T-helper 1 cell (primary cell): ENCODE data around the gene TENT4A.
A peak's percentile ranks its signal among the peaks of the same experiment; 100 is the strongest.

ENCODE experiments used
- DNase-seq, 5 donors: peaks; one replicate each; pipeline ENCODE4 v3.0.0-alpha.2; 2012 to 2020

Gene TENT4A

DNA sequence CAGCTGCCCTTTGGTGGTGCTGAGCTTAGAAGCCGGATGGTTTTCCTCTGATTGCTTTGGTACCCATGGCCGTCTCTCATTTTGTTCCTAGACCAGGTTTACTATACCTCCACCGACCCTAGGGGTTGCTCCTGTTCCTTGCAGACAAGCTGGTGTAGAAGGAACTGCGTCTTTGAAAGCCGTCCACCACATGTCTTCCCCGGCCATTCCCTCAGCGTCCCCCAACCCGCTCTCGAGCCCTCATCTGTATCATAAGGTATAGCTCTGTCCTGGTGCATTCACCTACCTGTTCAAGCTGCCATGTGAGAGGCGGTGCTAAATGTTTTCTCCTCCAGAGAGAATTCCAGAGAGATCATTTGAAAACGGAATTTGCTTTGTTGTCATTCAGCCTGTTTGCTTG lies 39.5 kb downstream of the TENT4A start:
- no peak for DNase-seq

DNA sequence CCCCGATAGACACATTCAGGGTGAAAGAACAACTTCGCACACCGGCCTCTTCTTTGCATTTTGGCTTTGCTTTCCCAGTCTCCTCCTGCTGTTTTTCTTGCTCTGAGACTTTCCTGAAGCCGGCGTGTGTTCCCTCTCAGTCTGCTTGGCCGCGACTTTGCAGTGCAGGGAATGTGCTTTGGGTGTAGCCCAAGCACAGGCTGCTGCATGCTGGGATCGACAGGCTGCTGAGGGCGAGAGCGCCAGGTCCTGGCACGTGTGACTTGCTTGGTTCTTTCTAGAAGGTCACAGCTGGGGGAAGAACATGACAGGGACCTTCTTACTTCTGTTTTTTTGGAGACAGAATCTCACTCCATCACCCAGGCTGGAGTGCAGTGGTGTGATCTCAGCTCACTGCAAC lies 40.6 kb downstream of the TENT4A start:
- no peak for DNase-seq

DNA sequence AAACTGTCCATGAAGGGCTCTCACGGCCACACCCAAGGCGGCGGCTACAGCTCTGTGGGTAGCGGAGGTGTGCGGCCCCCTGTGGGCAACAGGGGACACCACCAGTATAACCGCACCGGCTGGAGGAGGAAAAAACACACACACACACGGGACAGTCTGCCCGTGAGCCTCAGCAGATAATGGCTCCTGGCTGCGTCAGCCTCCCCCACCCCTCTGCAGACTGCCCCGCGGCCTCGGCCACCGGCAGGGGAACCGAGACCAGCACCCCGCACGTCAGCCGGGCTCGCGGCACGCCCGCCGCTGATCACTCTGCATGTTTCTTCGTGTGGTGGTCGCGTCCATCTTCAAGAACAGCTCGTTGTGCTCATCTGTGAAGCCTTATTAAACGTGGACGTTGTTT lies 41.5 kb downstream of the TENT4A start:
- no peak for DNase-seq

DNA sequence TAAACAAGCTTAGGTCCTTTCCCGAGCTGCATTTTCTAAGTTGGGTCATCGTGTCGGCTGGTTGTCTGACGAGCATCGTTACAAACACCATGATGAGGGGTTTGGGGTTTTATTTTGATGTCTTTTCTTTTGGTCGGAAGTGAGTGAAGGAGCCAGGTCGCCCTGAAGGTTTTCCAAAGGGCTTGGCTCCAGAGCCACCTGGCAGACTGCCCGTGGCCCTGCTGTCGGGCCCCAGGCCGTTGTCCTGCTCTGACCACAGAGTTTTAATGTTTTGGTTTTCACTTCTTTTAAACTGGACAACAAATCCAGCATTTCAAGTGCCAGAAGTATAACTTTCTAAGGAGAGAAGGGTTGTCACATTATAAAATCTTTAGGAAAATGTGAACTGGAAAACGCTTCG lies 42.3 kb downstream of the TENT4A start:
- no peak for DNase-seq

DNA sequence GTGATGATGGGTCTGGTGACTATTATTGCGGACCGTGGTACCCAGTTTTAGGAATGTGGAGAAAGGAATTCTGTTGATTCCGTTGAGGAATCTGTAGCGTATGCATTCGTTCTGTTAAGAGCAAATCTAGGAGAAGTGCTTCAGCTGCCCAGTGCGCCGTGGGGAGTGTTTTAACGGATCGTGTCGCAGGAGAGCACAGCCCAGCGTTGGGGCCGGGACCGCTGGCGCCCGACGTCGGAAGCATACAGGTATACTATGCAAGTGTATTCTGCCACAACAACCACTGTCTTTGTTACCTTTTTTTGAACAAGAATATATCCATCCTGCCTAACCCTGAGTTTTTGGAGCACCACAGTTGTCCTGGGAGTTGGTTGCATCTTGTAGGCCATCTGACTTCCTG lies 42.7 kb downstream of the TENT4A start:
- no peak for DNase-seq

DNA sequence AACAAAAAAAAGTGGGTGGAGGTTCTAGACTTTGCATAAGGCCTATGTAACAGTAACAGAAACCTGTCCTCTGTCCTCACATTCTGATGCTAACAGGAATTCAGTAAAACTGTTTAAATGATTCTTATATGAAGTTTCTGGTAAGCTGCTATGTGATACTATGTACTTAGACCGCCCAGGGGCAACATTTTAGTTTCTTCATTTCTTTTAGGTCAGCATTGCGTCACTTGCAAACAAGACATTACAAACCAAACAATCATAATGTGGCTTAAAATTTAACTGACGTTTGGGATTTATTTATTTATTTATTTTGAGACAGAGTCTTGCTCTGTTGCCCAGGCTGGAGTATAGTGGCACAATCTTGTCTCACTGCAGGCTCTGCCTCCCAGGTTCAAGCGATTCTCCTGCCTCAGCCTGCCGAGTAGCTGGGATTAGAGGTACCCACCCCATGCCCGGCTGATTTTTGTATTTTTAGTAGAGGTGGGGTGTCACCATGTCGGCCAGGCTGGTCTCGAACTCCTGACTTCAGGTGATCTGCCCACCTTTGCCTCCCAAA lies 44.3 kb downstream of the TENT4A start:
- DNase-seq = no peak

DNA sequence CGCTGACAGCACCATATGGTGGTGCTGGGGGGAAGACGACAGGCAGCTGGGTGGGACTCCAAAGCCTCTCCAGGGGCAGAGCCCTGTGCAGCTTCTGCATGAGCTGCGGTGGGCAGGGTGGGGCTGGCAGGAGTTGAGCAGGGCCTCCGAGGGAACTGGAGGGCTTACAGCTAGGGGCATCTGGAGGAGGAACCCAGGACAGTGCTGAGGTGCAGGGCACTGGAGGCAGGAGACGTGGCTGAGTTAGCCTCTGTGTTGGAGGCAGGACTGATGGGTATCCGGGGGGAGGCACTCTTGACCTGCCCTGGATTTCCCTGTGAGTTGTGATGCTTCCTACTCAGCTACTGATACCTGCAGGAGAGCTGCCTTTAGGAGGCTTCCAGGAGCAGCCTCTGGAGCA lies 45.0 kb downstream of the TENT4A start:
- DNase-seq = no peak

DNA sequence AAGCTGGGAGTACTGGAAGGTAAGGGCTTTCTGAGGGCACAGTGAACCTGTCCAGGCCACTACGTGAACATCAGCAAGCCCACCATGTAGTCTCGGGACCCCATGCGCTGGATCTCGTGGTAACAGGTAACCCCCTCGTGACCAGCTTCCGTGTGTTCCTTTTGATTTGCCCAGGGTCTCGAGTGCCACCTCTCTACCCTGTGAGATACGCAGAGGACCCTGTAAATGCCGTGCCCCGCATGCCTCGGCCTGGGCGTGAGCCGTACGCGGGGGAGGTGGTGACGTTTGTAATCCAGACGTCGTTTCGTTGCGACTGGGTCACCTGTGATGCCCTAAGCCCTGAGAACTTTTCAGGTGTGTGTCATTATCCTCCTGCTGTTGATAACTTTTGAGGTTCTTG lies 45.5 kb downstream of the TENT4A start:
- no peak for DNase-seq

DNA sequence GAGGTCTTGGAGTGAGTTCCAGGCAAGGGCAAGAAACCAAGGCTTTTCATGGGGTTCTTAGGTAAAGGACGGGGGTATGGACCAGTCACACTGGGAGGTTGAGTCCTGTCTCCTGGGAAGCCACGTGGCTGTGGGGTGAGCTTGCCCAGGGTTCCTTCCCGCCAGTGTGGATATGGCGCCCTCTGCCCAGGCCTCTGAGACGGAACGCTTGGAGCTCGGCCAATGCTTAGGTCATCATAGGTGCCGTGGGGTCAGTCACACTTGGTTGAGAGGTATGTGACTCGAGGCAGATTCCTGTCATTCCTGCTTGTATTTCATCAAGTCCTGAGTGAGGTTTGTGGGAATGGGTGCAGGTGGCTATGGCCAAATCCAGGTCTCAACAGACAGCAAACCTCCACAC lies 46.2 kb downstream of the TENT4A start:
- no peak for DNase-seq

DNA sequence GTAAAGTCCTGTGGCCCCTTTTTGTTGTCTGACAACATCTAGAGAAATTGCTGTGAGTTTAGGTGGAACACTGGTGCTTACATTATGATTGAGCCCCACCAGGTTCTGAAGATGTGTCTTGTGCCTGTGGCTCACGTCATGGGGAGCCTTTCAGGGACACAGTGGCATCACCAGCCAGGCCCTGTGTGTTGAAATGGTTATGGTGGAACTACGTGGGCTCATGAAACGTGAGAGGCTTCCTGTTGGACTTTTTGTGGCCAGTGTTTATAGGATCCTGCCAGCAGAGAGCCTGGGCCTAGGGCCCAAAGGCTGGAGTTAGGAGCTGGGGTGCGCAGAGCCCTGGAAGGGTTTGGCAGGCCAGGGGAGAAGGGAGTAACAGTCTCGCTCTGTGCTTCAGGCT lies 46.8 kb downstream of the TENT4A start:
- no peak for DNase-seq

DNA sequence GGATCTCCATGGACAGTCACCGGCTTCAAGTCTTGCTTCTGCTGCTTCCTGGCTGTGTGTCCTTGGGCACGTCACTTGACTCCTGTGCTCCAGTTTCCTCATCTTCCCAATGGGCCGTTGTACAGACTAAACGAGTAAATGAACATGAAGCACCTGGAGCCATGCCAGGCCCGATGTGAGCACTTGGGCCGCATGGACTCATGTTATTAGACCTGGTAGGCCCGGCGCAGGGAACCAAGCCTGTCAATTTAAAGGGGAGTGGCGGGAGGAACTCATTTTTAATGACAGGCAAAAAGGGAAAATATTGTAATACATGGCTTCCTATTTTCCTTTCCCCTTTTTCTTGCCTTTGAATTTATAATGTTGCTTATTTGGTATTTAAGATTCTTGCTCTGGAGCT lies 47.5 kb downstream of the TENT4A start:
- no peak for DNase-seq

DNA sequence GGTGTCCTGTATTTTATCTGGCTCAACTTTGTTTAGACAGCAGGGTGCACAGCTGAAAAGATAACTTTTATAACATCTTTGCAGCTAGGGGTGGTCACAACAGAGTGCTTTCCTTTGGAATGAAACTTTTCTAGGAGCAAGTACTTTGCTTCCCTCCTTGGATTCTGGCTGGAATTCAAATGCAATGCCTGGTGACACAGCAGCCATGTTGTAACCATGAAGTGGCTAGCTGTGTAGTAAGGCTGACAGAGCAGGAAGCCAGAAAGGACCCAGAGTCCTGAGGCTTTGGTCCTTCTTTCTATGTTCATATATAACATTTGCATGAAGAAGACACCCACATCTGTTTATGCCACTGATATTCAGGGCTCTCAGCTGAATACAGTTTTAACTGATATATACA lies 48.1 kb downstream of the TENT4A start:
- no peak for DNase-seq

DNA sequence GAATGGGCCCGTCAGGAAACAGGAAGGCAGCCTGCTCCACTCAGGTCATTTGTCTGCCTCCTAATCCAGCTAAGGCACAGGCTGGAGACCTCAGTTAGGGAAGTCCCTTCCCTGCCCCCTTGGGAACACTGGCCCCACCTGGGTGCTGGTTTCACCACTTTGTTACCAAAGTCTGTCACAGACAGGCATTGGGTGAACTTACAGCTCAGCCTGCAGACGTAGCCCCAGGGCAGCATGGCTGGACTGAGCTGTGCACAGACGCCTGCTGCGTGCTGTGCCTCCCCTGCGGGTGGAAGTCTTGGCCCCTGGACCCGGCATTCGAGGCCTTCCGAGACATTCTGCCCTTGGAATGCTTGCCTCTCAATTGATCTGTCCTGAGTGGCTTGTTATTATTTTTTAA lies 48.9 kb downstream of the TENT4A start:
- no peak for DNase-seq

DNA sequence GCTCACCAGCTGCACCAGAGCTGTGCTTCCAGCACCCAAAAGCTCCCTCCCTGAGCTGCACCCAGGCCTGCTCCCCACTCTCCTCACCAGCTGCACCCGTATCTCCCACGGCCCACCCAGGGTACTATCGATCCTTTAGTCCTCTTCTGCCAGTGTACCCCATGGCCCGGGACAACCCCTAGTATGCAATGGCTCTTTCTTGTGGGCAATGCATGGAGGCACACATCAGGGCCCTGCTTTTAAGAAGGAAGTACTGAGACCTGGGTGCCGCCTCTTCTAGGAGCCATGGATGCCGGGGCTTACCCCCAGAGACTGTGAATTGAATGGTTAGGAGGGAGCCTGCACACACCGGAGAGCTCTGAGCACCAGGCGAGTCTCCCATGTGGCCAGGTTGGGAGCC lies 49.5 kb downstream of the TENT4A start:
- DNase-seq = no peak

DNA sequence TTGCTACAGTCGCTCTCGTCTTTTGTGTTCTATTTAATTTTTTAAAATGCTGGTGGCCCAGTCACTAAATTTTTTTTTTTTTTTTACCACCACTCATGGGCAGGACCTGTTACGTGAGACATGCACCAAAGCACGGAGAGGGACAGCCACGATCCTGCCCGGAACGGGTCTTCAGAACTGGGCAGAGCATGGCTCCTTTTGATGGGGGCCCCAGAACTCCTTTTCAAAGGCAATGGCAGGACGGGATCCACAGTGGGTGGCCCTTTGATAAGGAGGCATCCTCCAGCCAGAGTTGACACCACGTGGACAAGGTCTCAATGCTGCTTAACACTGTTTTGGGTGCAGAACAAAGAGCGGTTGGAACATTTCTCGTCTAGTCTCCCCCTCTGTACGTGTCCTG lies 50.0 kb downstream of the TENT4A start:
- no peak for DNase-seq

DNA sequence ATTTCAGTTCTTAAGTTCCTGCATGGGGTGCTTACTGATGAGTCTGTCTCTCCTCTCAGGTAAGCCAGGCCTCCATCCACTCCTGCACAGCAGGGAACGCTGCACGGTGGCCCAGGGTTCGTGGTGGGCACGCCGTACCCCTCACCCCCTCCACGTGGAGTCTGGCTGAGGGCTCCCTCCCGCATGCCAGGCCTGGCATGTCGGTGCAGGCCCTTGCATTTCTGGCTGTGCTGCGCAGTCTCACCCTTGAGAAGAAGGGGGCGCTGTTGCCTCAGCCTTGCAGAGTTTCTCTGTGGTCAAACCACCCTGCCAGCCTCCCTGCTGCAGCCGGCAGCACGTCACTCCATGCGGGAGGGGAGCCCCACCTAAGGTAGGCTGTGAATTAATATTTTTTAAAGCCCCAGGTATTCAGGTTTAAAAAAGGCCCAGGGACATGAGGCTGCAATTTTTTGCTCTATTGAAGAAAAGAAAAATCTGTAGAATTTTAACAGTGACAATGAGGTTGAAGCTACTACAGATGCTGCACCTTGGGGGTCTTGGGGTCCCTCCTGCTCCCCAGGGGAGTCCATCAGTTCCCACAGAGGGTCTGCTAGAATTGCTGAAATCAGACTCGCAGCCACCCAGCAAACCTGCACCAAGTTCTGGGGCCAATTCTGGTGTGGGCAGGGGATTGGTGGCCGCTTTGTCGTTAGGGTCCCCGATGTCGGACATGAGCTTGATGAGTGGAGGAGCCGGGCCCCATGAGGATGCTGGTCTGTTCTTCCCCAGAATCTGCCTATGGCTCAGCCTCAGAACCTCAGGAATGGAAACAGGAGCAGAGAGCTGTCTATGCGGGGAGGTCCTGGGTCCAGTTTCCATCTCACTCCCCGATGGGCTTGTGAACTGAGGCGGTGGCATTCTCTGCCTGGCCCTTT lies 52.6 kb downstream of the TENT4A start:
- peak in 4 of 5 donors; percentile 36 to 67 (median 42) for DNase-seq

DNA sequence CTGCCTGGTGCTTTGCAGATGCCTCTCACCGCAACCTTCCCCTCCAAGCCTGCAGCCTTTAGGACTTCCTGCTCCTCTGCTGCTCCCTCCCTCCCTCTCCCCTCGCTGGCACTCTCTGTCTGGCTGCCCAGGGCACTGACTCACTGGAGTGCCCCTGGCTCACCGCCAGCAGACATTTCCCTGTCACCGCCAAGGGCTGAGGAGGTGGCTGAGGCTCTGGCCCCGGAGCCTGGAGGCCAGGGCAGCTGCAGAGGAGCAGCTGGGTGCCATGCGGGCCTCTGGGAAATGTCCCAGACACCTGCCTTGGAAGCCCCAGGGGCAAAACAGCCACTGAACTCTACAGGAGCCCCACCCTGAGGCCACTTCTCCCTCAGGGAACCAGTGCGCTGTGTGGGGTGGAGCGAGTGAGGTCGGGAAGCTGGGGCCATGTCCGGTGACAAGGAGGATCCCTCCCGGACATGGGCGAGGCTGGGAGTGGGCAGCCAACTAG lies 53.4 kb downstream of the TENT4A start:
- DNase-seq = peak in 1 of 5 donors; percentile 29

DNA sequence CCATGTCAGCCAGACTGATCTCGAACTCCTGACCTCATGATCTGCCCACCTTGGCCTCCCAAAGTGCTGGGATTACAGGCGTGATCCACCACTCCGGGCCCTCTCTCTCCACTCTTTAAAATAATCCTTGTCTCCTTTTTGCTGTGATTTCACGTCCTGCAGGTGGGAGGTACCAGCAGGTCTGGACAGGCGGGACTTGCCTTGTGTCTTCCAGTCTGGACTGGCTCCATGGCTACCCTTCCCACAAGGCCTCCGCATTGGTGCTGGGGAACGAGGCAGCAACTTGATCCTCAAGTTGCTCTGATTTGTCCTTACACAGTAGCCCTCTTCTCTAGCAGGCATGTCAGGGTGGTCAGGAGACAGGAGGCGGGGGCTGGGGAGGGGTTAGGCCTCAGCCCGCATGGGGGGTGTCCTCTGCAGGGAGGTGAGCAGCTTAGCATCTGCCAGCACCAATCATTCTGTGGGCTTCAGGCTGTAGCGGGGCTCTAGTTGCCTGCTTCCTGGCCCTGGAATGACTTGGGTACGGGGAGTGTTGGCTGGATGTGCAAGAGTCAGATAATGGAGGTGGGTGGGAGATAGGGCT lies 54.3 kb downstream of the TENT4A start:
- no peak for DNase-seq

DNA sequence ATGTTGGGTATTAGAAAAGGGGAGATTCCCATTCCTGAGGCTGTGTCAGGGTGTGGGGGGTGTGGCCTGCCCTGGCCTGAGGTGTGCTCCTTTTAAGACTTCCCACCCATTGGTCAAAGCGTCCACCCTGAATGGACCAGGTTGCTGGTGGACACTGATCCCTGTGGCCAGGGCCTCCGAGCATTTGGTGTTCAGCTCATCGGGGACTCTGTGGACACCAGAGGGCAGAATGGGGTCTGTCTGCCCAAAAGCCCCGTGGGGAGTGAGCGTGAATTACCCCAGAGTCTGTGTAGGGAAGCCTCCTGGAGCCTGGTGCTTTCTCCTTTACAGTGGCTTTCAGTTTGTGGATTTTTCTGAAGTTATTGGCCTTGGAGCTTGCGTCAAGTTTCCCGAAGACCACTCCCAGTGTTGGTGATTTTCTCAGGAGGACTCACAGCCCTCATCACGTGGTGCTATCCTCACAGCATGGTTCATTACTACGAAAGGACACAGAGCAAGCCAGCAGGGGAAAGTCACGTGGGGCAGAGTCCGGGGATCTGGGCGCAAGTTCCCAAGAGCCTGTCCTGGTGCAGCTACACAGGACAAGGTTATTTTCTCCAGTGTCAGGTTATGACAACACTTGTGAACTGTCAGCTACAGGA lies 55.5 kb downstream of the TENT4A start:
- DNase-seq = no peak

DNA sequence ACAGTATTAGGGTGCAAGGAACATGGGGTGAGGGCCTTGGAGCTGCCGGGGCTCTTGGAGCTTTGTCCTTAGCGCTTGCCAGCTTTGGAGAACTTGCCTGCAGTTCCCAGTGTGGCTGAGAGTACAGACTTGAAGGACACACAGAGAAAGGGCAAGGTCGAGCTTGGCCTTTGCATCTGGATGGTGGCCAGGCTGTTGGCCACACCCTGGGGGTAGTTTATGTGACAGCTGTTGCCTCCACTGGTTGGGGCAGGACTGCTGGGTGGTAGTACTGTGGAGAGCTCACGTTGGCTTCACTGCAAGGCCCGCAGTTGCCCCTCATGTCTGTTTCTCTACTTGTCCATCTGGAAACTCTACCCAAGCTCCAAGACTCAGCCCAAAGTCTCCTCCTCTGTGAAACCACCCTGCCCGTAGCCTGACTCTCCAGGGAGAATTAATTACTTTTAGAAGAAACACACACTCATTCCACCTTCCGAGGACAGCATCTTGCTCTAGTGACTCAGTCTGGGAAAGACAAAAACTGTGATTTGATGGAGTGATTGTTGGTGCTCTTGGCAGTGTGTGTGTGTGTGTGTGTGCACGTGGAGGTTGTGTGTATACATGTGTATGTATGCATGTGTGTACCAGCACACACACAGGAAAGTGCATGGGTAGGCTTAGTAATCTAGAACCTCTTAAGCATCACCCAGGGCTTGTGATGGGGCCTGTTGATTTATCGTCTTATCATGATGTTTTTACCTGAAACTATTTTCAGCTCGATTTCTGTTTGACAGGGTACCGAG lies 57.8 kb downstream of the TENT4A start:
- no peak for DNase-seq

DNA sequence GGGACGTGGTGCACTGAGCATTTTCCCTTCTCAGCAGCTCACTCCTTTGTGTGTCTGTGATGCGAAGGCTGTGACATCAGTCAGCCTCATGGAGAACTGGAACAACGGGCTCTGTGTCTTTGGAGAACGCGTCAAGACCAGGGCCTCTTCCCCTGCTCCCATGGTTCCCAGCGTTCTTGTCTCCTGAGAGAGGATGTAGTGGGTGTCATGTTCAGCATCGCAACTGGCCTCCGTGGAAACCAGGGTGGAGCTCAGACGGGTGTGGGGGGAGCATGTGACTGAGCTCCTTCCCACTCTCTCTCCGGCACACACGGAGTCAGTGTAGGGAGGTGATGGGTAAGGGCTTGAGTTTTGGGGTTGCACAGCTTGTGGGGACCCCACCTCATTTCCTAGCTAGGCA lies 59.7 kb downstream of the TENT4A start:
- no peak for DNase-seq

DNA sequence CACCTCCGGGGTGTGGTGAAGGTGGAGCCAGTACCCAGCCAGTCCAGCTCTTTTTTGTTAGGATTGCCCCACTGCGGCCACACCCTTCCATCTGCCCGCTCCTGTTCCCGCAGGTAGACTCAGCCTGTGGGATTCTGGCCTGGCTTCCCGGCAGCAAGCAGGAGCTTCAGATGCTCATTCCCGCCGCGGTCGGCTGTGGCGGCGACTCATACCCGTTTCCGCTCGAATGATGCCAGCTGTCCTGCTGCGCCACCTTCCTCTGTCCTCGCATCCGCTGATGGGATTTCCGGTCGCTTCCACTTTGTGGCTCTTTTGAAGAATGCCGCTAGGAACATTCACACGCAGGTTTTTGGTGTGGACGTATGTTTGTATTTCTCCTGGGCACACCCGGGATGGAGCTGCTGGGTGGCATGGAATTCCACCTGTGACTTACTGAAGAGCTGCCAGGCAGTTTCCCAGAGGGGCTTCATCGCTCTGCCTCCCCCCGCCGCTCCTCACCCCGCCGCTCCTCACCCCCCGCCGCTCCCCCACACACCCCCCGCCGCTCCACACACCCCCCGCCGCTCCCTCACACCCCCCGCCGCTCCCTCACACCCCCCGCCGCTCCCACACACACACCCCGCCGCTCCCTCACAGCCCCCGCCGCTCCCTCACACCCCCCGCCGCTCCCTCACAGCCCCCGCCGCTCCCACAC lies 60.3 kb downstream of the TENT4A start:
- no peak for DNase-seq
